Ectodermal cell (in vitro differentiated cells): ENCODE results near the gene FAM72A.
"Not testable (repeated sequence)": the region's sequence is repeated elsewhere in the genome, so short reads cannot be mapped to it uniquely, and the experiment has no call there.

Experiments
- H3K27ac ChIP-seq: 2 replicates; pipeline ENCODE4 v1.7.0; 2013; ENCODE audit warnings: mild to moderate bottlenecking, low read depth, low read length; ENCODE audit not compliant: insufficient read depth, poor library complexity, severe bottlenecking
- H3K27me3 ChIP-seq: 2 replicates; pipeline ENCODE4 v1.7.0; 2013; ENCODE audit warnings: mild to moderate bottlenecking, low read length; ENCODE audit not compliant: insufficient read depth, control insufficient read depth, poor library complexity, severe bottlenecking
- H3K36me3 ChIP-seq: one replicate; pipeline ENCODE4 v1.7.0; 2013; ENCODE audit warnings: low read length; ENCODE audit not compliant: control insufficient read depth, insufficient read depth
- H3K4me1 ChIP-seq: one replicate; pipeline ENCODE4 v1.7.0; 2013; ENCODE audit warnings: low read length; ENCODE audit not compliant: control insufficient read depth, insufficient read depth
- H3K4me3 ChIP-seq: 2 replicates; pipeline ENCODE4 v1.7.0; 2013; ENCODE audit warnings: low read depth, low read length, control low read depth; ENCODE audit not compliant: insufficient read depth
- H3K9me3 ChIP-seq: 2 replicates; pipeline ENCODE4 v1.7.0; 2013; ENCODE audit warnings: mild to moderate bottlenecking, low read length, moderate library complexity; ENCODE audit not compliant: control insufficient read depth
- WGBS, 2 experiments: methylation state at CpG; one replicate each; pipeline ENCODE4 v1.1.7; 2013; ENCODE audit warnings: missing lambda C conversion rate in 2 of 2; 5-methylcytosine and 5-hydroxymethylcytosine counted together

Gene FAM72A

GRCh38 chr1:206215600-206216392, 13.2 kb upstream of the FAM72A start:
- H3K4me1 ChIP-seq = not testable (repeated sequence)
- 91 to 100% methylated on average over 2 to 3 of the region's 7 CpGs for WGBS, 2 experiments

GRCh38 chr1:206210802-206211201, 8.2 kb upstream of the FAM72A start:
- not testable (repeated sequence) for H3K4me3 ChIP-seq, H3K27me3 ChIP-seq, H3K9me3 ChIP-seq, H3K27ac ChIP-seq, H3K36me3 ChIP-seq, H3K4me1 ChIP-seq
- WGBS, 2 experiments = no CpG with 5 or more reads among the region's 1 CpG

More at GRCh38 chr1:206215600-206216392, 13.2 kb upstream of the FAM72A start:
- not testable (repeated sequence) for H3K9me3 ChIP-seq, H3K27ac ChIP-seq, H3K27me3 ChIP-seq, H3K36me3 ChIP-seq, H3K4me3 ChIP-seq

- H3K4me3 ChIP-seq = peak overlapping the region; percentile 20
- H3K27ac ChIP-seq, H3K27me3 ChIP-seq, H3K9me3 ChIP-seq, H3K36me3 ChIP-seq, H3K4me1 ChIP-seq: not testable (repeated sequence)
- WGBS, 2 experiments = 2% methylated on average over 7 of the region's 31 CpGs; no CpG with 5 or more reads in 1 of the 2 experiments
These were observed 2.9 kb upstream of the FAM72A start for GRCh38 chr1:206205569-206205968.

GRCh38 chr1:206204871-206205270, 2.2 kb upstream of the FAM72A start:
- not testable (repeated sequence) for H3K36me3 ChIP-seq, H3K27ac ChIP-seq, H3K9me3 ChIP-seq, H3K27me3 ChIP-seq, H3K4me1 ChIP-seq
- H3K4me3 ChIP-seq = peak overlapping the region; percentile 32
- 0 to 1% methylated on average over 15 to 19 of the region's 25 CpGs for WGBS, 2 experiments

- peak overlapping the region; percentile 18 for H3K4me3 ChIP-seq
- no CpG with 5 or more reads among the region's 25 CpGs for WGBS, 2 experiments
- H3K36me3 ChIP-seq, H3K9me3 ChIP-seq, H3K27ac ChIP-seq, H3K4me1 ChIP-seq, H3K27me3 ChIP-seq: not testable (repeated sequence)
These were observed 1.5 kb upstream of the FAM72A start for GRCh38 chr1:206204159-206204511.

GRCh38 chr1:206203364-206204158, 922 bp upstream of the FAM72A start, which contains the start of gene SRGAP2:
TSS of gene SRGAP2 (plus strand) at chr1:206203541. CDS start at chr1:206205971, 2,430 bp downstream.
- peak within 1 kb of the TSS; percentile 43 for H3K4me3 ChIP-seq
- not testable (repeated sequence) for H3K4me1 ChIP-seq, H3K27ac ChIP-seq, H3K36me3 ChIP-seq, H3K9me3 ChIP-seq, H3K27me3 ChIP-seq
- 0% methylated on average over 16 to 23 of the region's 63 CpGs for WGBS, 2 experiments

- H3K36me3 ChIP-seq, H3K9me3 ChIP-seq, H3K4me1 ChIP-seq, H3K4me3 ChIP-seq, H3K27ac ChIP-seq, H3K27me3 ChIP-seq: not testable (repeated sequence)
- no CpG with 5 or more reads among the region's 3 CpGs for WGBS, 2 experiments
These were observed 5.8 kb downstream of the FAM72A start for GRCh38 chr1:206196748-206197424.

- no CpG with 5 or more reads among the region's 2 CpGs for WGBS, 2 experiments
- H3K27ac ChIP-seq, H3K27me3 ChIP-seq, H3K4me1 ChIP-seq, H3K9me3 ChIP-seq, H3K4me3 ChIP-seq, H3K36me3 ChIP-seq: not testable (repeated sequence)
These were observed 7.5 kb downstream of the FAM72A start for GRCh38 chr1:206195182-206195581.

- not testable (repeated sequence) for H3K27me3 ChIP-seq, H3K4me1 ChIP-seq, H3K27ac ChIP-seq, H3K36me3 ChIP-seq, H3K4me3 ChIP-seq, H3K9me3 ChIP-seq
- 80% methylated on average over 1 of the region's 4 CpGs; no CpG with 5 or more reads in 1 of the 2 experiments for WGBS, 2 experiments
These were observed 15.8 kb downstream of the FAM72A start for GRCh38 chr1:206186826-206187225.

GRCh38 chr1:206185778-206186177, 16.9 kb downstream of the FAM72A start:
- H3K36me3 ChIP-seq, H3K27ac ChIP-seq, H3K9me3 ChIP-seq, H3K4me1 ChIP-seq, H3K27me3 ChIP-seq, H3K4me3 ChIP-seq: not testable (repeated sequence)
- no CpG with 5 or more reads among the region's 3 CpGs for WGBS, 2 experiments
